NK-92 (cell line): ENCODE measurements around the gene PIAS4.
"Not testable (repeated sequence)": the region's sequence is repeated elsewhere in the genome, so short reads cannot be mapped to it uniquely, and the experiment has no call there.

ENCODE experiments used
- DNase-seq: peaks from one replicate; lab custom pipeline; 2025; ENCODE audit not compliant: unreplicated experiment; lab: John Stamatoyannopoulos, UW

Gene PIAS4

GRCh38 chr19:4007021-4007835 lies at the start of gene PIAS4:
PIAS4 (plus strand) TSS chr19:4007736; CDS start chr19:4007761, 25 bp downstream.
- peak; percentile 69 for DNase-seq

GRCh38 chr19:3958836-3959765 lies 48.4 kb upstream of the PIAS4 start:
- no peak for DNase-seq

GRCh38 chr19:3959766-3960131 lies 47.8 kb upstream of the PIAS4 start:
- DNase-seq: no peak

- no peak for DNase-seq
Observed at GRCh38 chr19:3961007-3961406, 46.5 kb upstream of the PIAS4 start.

- no peak for DNase-seq
Observed at GRCh38 chr19:3963458-3964255, 43.9 kb upstream of the PIAS4 start.

GRCh38 chr19:3964256-3965194 lies 43.0 kb upstream of the PIAS4 start:
- no peak for DNase-seq

GRCh38 chr19:3966051-3967017 lies 41.2 kb upstream of the PIAS4 start:
- no peak for DNase-seq

- not testable (repeated sequence) for DNase-seq
Observed at GRCh38 chr19:3967983-3968382, 39.6 kb upstream of the PIAS4 start.

GRCh38 chr19:3968556-3969434 lies 38.7 kb upstream of the PIAS4 start:
- DNase-seq: no peak

- DNase-seq: no peak
Observed at GRCh38 chr19:3969435-3970312, 37.9 kb upstream of the PIAS4 start.

GRCh38 chr19:3970313-3970807 lies 37.2 kb upstream of the PIAS4 start:
- DNase-seq: no peak

- DNase-seq: peak; percentile 55
Observed at GRCh38 chr19:3970808-3971598, 36.5 kb upstream of the PIAS4 start, which contains the start of gene DAPK3. DAPK3 (minus strand) TSS chr19:3971099; CDS start chr19:3969735, 1,364 bp downstream.

GRCh38 chr19:3975144-3975543 lies 32.4 kb upstream of the PIAS4 start:
- no peak for DNase-seq

- no peak for DNase-seq
Observed at GRCh38 chr19:3975637-3976087, 31.9 kb upstream of the PIAS4 start.

- DNase-seq: no peak
Observed at GRCh38 chr19:3976495-3977241, 30.9 kb upstream of the PIAS4 start.
